Esophagus squamous epithelium (tissue), 5 donors: ENCODE data around the gene SCAPER. TPM values are rescaled to one million over a fixed set of nuclear protein-coding genes. Genes with fewer than 3 reads are reported as not detected.

Experiments
- DNase-seq: peaks from one replicate; lab custom pipeline; 2025; lab: John Stamatoyannopoulos, UW
- H3K27ac ChIP-seq, 4 donors: fragments of 200-600 bp; sonication (generic); one replicate each; pipeline ENCODE4 v1.5.1; 2016 to 2019; ENCODE audit warnings: mild to moderate bottlenecking in 1 of 4
- H3K27me3 ChIP-seq, 4 donors: fragments of 200-600 bp; sonication (generic); 1 replicate in 3 of 4; 2 replicates in 1 of 4; pipeline versions ENCODE4 v1.5.1 to v1.6.0; 2017 to 2021; ENCODE audit warnings: antibody characterized with exemption in 1 of 4
- H3K36me3 ChIP-seq, 3 donors: fragments of 200-600 bp; sonication (generic); one replicate each; pipeline ENCODE4 v1.5.1; 2016 to 2019
- H3K4me1 ChIP-seq, 3 donors: fragments of 200-600 bp; sonication (generic); one replicate each; pipeline ENCODE4 v1.5.1; 2017 to 2019
- H3K4me3 ChIP-seq, 4 donors: fragments of 200-600 bp; sonication (generic); 1 replicate in 3 of 4; 2 replicates in 1 of 4; pipeline ENCODE4 v1.5.1; 2016 to 2019; ENCODE audit warnings: mild to moderate bottlenecking in 2 of 4, moderate library complexity in 1 of 4
- H3K9me3 ChIP-seq, 3 donors: fragments of 200-600 bp; sonication (generic); one replicate each; pipeline ENCODE4 v1.5.1; 2016 to 2019
- CTCF ChIP-seq, 6 experiments: fragments of 450-650 bp in 4 of 6; fragments of 200-600 bp in 2 of 6; sonication (generic) in 2 of 6; IDR thresholded peaks; one replicate each; pipeline ENCODE4 v1.5.1; 2016 to 2019; ENCODE audit warnings: antibody characterized with exemption in 6 of 6, mild to moderate bottlenecking in 4 of 6, moderate library complexity in 4 of 6
- POLR2A ChIP-seq, 4 donors: fragments of 450-650 bp; IDR thresholded peaks; one replicate each; pipeline ENCODE4 v1.6.1; 2017; ENCODE audit warnings: antibody characterized with exemption in 4 of 4, mild to moderate bottlenecking in 4 of 4, moderate library complexity in 3 of 4
- WGBS, 2 donors: methylation state at CpG; one replicate each; pipeline ENCODE4 v1.1.5; 2018; 5-methylcytosine and 5-hydroxymethylcytosine counted together
- intact Hi-C: fragments of 100-400 bp; cut with DNase I; formaldehyde crosslinking; loops from one replicate; pipeline ENCODE4 v1.15.0; 2022
- total RNA-seq, 4 donors: library from RNA; depleted of rRNA; stranded (reverse); fragments of >200 nt; gene quantifications; one replicate each; pipeline ENCODE4 v1.1.0, GENCODE V29; 2016
- donor health status: DM: yes; HTN: yes; CAD: no.

The SCAPER gene
- total RNA-seq, 4 donors from 2014 or later, result 18.3 to 30.1 (median 25.3) TPM

DNA sequence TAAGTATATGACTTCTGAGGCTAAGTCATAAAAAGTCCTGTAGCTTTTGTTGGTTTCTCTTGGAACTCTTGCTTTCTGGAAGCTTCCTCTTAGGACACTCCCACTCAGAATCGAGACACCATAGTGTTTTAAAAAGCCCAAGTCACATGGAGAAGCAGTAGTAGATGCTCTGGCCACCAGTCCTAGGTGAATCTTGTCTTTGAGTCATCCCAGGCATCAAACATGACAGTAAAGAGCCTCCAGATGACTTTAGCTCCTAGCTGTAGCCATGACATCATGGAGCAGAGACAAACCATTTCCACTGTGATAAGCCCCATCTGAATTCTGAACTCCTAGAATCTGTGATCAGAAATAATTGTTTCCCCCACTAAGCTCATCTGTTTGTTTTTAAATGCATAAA, 526.4 kb downstream of the SCAPER start:
- H3K27ac ChIP-seq, result no peak overlapping the region
- H3K27me3 ChIP-seq, result no peaks in the 10 kb centered on the region
- intact Hi-C loops, result no loop called here
- no peaks in the 10 kb centered on the region for H3K9me3 ChIP-seq
- WGBS, 2 donors, result 70 to 100% methylated on average over 1 of the region's 1 CpG
- peaks cover 0 to 26% (median 0%) of the 10 kb centered on the region in 3 donors for H3K36me3 ChIP-seq
- no peak overlapping the region for H3K4me3 ChIP-seq
- no peak for TF ChIP-seq CTCF (IDR thresholded peaks at IDR 0.05)
- no peak for TF ChIP-seq POLR2A (IDR thresholded peaks at IDR 0.05)
- H3K4me1 ChIP-seq, result no peaks in the 10 kb centered on the region
- no peak for DNase-seq

DNA sequence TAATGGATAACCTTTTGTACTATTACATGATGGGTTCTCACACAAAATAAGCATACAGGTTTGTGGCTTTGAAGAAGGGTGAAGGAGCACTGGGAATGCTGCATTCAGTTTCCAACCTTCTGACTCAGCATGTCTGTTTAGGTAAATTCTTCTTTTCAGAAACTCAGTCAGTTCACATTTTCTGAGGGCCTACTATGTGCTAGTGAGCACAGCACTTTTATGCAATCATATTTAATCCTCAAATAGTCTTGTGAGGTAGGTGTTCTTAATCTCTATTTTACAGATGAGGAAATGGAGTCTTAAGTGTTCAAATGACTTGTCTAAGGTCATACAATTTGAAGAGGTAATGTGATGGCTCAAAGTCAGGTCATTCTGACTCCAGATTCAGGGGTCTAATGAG, 527.4 kb downstream of the SCAPER start:
- Histone ChIP-seq H3K27me3 (no peaks in the 10 kb centered on the region), H3K4me3 (no peak overlapping the region), H3K36me3 (peaks cover 0 to 35% (median 0%) of the 10 kb centered on the region in 3 donors), H3K4me1 (no peaks in the 10 kb centered on the region), H3K9me3 (no peaks in the 10 kb centered on the region), H3K27ac (no peak overlapping the region)
- TF ChIP-seq POLR2A (IDR thresholded peaks at IDR 0.05) (no peak), CTCF (IDR thresholded peaks at IDR 0.05) (no peak)
- intact Hi-C loops, result no loop called here
- no peak for DNase-seq

- Histone ChIP-seq H3K27ac (no peak overlapping the region), H3K27me3 (no peaks in the 10 kb centered on the region), H3K9me3 (no peaks in the 10 kb centered on the region), H3K4me3 (no peak overlapping the region), H3K4me1 (no peaks in the 10 kb centered on the region), H3K36me3 (peaks cover 0 to 41% (median 0%) of the 10 kb centered on the region in 3 donors)
- WGBS, 2 donors, result 85 to 91% methylated on average over 2 of the region's 2 CpGs
- TF ChIP-seq CTCF (IDR thresholded peaks at IDR 0.05) (no peak), POLR2A (IDR thresholded peaks at IDR 0.05) (no peak)
- intact Hi-C loops, result no loop called here
- no peak for DNase-seq
These were observed 527.9 kb downstream of the SCAPER start for GRCh38 chr15:76377217-76377616.

GRCh38 chr15:76376816-76377215, 528.3 kb downstream of the SCAPER start:
- Histone ChIP-seq H3K27ac (no peak overlapping the region), H3K4me1 (no peaks in the 10 kb centered on the region), H3K36me3 (peaks cover 0 to 44% (median 0%) of the 10 kb centered on the region in 3 donors), H3K27me3 (no peaks in the 10 kb centered on the region), H3K4me3 (no peak overlapping the region), H3K9me3 (no peaks in the 10 kb centered on the region)
- 79 to 86% methylated on average over 8 of the region's 8 CpGs for WGBS, 2 donors
- intact Hi-C loops, result no loop called here
- DNase-seq, result no peak
- TF ChIP-seq POLR2A (IDR thresholded peaks at IDR 0.05) (no peak), CTCF (IDR thresholded peaks at IDR 0.05) (no peak)

DNA sequence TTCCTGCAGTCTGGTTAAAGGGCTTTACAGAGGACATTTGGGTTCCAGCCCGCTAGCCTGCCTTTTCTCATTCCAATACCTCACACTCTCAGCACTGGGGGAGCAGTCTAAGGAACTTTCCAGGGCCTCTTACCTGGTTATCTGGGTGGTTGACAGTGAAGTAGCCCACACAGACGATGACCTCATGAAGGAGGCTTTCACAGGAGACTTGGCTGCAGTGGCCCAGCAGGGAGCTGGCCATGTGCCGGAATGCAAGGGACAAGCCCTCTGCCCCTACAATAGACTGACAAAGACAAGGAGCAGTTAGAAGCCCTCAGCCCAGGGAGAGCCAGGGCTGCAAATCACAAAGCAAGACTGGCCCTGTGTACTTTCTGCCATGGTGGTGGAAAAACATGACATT, 529.1 kb downstream of the SCAPER start:
- peaks cover 0 to 37% (median 0%) of the 10 kb centered on the region in 3 donors for H3K36me3 ChIP-seq
- TF ChIP-seq CTCF (IDR thresholded peaks at IDR 0.05) (no peak), POLR2A (IDR thresholded peaks at IDR 0.05) (no peak)
- intact Hi-C loops, result no loop called here
- H3K27me3 ChIP-seq, result no peaks in the 10 kb centered on the region
- WGBS, 2 donors, result 92 to 100% methylated on average over 1 of the region's 3 CpGs
- DNase-seq, result no peak
- no peak overlapping the region for H3K4me3 ChIP-seq
- no peaks in the 10 kb centered on the region for H3K4me1 ChIP-seq
- no peak overlapping the region for H3K27ac ChIP-seq
- no peaks in the 10 kb centered on the region for H3K9me3 ChIP-seq
